GM12873 (cell line): Measurements from ENCODE around the gene DTNB.

ENCODE experiments used
- CTCF ChIP-seq: IDR thresholded peaks from 2 replicates; pipeline ENCODE4 v1.5.1; 2012; ENCODE audit warnings: low read depth, mild to moderate bottlenecking, moderate library complexity, low read length, control low read depth; ENCODE audit not compliant: insufficient read depth; ENCODE audit errors: missing control alignments

The DTNB gene

DNA sequence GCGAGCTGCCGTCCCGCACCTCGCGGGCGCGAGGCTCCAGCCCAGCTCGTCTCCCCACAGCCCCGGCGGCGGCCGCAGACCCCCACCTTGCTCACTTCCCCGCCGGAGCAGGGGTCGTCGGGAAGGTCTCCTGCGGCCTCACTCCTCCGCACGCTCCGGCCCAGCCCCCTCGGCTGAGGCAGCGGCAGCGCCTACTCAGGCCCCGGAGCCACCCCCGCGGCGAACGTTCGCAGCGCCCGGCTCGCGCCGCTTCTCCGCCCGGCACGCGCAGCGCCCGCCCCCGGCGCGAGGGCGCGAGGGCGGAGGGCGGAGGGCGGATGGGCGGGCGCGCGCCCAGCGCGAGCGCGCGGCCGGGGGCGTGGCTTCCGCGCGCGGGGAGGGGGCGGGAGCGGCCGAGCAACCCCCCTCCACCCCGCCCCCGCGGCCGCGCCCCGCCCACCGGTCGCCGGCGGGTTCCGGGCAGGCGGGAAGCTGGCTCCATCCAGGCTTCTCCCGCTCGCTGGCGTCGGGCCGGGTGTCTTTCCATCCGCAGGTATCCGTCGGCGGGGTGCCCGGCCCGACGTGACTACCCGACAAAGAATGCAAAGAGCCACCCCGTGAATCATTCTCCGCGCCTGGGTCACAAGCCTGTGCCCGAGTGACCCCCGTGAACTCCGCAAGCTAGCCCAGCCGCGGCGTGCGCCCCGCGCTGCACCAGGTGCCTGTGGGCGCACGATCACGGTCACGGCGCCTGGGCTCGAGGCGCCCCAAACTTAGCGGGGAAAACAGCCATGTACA is at the start of gene DTNB:
Gene DTNB (minus strand): TSS at position 278 of the 777 bp plus-strand sequence. CDS start 20,917 bp downstream, outside the sequence.
- TF ChIP-seq CTCF, result no peak

DNA sequence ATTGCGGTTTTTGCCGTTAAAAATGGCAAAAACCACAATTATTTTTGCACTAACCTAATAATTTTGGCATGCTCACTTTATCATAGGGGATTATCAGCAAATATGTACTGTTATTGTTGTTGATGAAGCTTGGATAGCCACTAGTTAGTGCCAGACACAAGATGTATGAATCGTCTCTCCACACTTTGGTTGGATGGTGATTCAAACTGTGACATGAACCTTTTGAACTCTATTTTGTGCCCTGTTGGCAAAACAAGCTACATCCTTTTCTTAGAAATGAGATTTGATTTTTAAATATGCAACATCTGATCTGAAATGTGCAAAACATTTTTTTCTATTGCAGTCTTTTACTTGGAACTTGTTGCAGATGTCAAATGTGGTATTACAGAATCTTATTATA is 48.8 kb upstream of the DTNB start:
- TF ChIP-seq CTCF, result no peak

GRCh38 chr2:25720575-25720974 is 47.2 kb upstream of the DTNB start:
- no peak for TF ChIP-seq CTCF

GRCh38 chr2:25714740-25715139 is 41.4 kb upstream of the DTNB start:
- TF ChIP-seq CTCF, result no peak

DNA sequence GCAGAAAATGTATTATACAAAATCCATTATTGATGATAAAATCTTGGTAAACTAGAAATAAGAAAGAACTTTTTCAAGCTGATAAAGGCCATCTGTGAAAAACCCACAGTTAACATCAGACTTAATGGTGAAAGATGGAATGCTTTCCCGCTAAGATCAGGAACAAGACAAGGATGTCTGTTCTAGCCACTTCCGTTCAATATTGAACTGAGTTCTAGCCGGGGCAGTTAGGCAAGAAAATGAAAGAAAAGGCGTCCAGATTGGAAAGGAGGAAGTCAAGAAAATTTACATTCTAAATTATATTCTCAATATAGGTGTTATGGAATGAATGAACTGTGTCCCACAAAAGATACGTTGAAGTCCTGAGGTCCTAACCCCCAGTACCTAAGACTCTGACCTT is 39.1 kb upstream of the DTNB start:
- no peak for TF ChIP-seq CTCF

DNA sequence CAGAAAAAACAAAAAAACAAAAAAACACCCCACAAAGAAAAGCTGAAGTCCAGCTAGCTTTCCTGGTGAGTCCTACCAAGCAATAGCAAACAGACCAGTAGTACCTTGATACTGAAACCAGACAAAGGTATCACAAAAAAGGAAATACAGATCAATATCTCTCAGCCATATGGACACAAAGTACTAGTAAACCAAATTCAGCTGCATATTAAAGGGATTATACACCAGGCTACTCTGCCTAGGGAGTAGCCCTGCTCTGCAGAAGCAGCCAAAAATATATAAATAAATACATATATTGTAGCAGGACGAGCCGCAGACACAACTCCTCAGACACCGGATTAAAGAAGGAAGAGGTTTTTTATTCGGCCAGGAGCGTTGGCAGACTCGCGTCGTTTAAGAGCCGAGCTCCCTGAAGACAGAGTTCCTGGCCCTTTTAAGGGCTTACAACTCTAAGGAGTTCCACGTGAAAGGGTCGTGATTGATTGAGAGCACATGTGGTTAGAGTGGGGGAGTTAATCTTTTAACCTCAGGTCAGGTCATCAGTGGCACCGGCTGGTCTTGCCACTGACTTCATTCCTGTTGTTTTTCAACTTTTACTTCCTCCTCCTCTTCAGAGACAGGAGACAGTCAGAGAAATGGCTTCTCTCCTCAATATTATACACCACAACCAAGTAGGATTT is 38.4 kb upstream of the DTNB start:
- TF ChIP-seq CTCF, result no peak

GRCh38 chr2:25710750-25711149 is 37.4 kb upstream of the DTNB start:
- TF ChIP-seq CTCF, result no peak
